ENCODE measurements around the gene ADAMTS17.

The ADAMTS17 gene

DNA sequence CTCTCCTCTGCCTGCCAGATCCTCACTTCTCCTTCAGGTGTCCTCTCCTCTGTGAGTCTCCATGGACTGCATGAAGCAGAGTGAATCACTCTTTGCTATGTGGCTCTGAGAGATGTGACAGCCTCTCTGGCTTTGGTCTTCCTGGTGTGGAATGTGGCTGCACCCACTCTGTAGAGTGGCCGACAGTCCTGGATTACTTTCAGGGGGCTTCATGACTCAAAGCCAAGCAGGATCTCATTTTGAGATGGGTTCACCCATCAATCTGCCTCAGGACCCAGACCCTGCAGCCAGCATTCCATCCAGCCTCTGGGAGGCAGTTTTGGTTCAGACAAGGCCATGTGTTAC is 386.6 kb downstream of the ADAMTS17 start:
- no peaks in the 10 kb centered on the region for H3K9me2 ChIP-seq (replicated peaks; ENCODE audit: control insufficient read depth, low read length)
- no peaks in the 10 kb centered on the region for H3K79me2 ChIP-seq (ENCODE audit: control insufficient read depth, low read length)
- no peaks in the 10 kb centered on the region for H3K9me3 ChIP-seq (ENCODE audit: control insufficient read depth, insufficient read depth, low read length)
- no peaks in the 10 kb centered on the region for H3F3A ChIP-seq (ENCODE audit: control insufficient read depth, insufficient read depth)
- H3K4me2 ChIP-seq (ENCODE audit: low read length), result no peak overlapping the region
- H3K27me3 ChIP-seq (ENCODE audit: control insufficient read depth, low read length), result no peaks in the 10 kb centered on the region
- no peak overlapping the region for H3K27ac ChIP-seq (ENCODE audit: low read depth, low read length)
- no peaks in the 10 kb centered on the region for H3K4me1 ChIP-seq (ENCODE audit: control insufficient read depth, low read length)
- H4K20me1 ChIP-seq (ENCODE audit: control insufficient read depth, insufficient read depth, low read depth, low read length), result no peaks in the 10 kb centered on the region
- H3K36me3 ChIP-seq (ENCODE audit: control insufficient read depth, low read length), result no peaks in the 10 kb centered on the region
- no peak for TF ChIP-seq EZH2phosphoT487 (IDR thresholded peaks at IDR 0.05; ENCODE audit: borderline replicate concordance, low read length)
- TF ChIP-seq, protein P1, sequence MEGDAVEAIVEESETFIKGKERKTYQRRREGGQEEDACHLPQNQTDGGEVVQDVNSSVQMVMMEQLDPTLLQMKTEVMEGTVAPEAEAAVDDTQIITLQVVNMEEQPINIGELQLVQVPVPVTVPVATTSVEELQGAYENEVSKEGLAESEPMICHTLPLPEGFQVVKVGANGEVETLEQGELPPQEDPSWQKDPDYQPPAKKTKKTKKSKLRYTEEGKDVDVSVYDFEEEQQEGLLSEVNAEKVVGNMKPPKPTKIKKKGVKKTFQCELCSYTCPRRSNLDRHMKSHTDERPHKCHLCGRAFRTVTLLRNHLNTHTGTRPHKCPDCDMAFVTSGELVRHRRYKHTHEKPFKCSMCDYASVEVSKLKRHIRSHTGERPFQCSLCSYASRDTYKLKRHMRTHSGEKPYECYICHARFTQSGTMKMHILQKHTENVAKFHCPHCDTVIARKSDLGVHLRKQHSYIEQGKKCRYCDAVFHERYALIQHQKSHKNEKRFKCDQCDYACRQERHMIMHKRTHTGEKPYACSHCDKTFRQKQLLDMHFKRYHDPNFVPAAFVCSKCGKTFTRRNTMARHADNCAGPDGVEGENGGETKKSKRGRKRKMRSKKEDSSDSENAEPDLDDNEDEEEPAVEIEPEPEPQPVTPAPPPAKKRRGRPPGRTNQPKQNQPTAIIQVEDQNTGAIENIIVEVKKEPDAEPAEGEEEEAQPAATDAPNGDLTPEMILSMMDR (IDR thresholded peaks at IDR 0.05; ENCODE audit: low read depth, low read length, poor library complexity, severe bottlenecking), result no peak
- H3K4me3 ChIP-seq (ENCODE audit: low read length), result no peak overlapping the region

DNA sequence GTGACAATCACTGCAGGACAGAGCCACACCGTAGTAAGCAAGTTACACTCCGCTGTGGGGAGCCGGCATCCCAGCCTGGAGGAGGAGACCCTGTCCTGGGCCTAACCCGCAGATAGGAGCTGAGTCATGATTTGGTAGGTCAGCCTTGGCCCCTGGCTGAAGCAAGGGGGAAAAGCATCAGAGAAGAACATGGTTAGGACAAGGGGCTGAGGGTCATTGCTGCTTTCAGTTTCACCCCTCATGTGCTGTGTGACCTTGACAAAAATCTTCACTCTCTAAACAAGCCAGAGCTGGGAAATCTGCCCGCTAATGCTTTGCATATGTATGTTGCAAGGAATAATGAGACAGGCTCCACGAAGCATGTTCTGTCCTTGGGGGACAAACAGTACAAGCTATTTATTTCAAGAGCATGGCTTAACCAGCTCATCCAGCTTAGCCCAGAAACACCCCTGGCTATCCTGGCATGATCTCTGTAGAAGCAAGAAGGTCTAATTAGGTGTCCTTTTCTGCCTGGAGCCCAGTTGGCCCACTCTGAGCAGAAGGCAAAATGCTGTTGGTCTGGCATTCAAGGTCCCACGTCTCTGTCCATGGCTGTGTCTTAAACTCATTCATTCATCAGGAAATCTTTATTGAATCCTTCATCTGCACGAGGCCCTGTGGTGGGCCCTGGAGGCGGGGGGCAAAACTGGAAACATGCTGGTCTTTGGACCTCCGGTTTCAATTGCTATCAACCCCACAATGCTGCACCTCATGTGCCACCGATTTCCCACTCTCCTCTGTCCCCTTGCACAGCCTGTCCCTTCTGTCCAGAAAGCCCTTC is 387.2 kb downstream of the ADAMTS17 start:
- no peaks in the 10 kb centered on the region for H3K9me2 ChIP-seq (replicated peaks; ENCODE audit: control insufficient read depth, low read length)
- no peaks in the 10 kb centered on the region for H3K79me2 ChIP-seq (ENCODE audit: control insufficient read depth, low read length)
- no peaks in the 10 kb centered on the region for H4K20me1 ChIP-seq (ENCODE audit: control insufficient read depth, insufficient read depth, low read depth, low read length)
- H3K4me3 ChIP-seq (ENCODE audit: low read length), result no peak overlapping the region
- no peak overlapping the region for H3K27ac ChIP-seq (ENCODE audit: low read depth, low read length)
- TF ChIP-seq EZH2phosphoT487 (IDR thresholded peaks at IDR 0.05; ENCODE audit: borderline replicate concordance, low read length), result no peak
- TF ChIP-seq, protein P1 (IDR thresholded peaks at IDR 0.05; ENCODE audit: low read depth, low read length, poor library complexity, severe bottlenecking), result no peak
- no peak overlapping the region for H3K4me2 ChIP-seq (ENCODE audit: low read length)
- H3K9me3 ChIP-seq (ENCODE audit: control insufficient read depth, insufficient read depth, low read length), result 0 out of 2 replicates have a peak, but pooled peaks cover 2% of the 10 kb centered on the region
- H3K27me3 ChIP-seq (ENCODE audit: control insufficient read depth, low read length), result no peaks in the 10 kb centered on the region
- no peaks in the 10 kb centered on the region for H3K4me1 ChIP-seq (ENCODE audit: control insufficient read depth, low read length)
- H3F3A ChIP-seq (ENCODE audit: control insufficient read depth, insufficient read depth), result no peaks in the 10 kb centered on the region
- H3K36me3 ChIP-seq (ENCODE audit: control insufficient read depth, low read length), result no peaks in the 10 kb centered on the region

DNA sequence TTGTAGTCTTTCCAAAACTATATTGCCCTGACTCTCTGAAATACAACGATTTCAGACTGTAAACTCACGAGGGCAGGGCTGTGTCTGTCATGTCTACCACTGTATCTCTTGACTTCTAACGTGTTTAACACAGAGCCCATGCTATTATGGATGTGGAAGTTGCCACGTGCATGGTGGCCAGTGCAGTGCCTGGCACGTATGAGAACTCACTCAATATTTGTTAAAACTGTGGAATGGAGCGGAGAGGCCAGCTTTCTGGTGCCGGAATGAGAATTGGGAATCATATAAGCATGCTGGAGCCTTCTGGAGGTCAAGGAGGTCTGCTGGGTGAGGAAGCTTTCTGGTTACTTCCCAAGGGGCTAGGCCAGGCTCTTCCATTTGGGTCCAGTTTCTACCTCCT is 387.9 kb downstream of the ADAMTS17 start:
- Histone ChIP-seq H3K9me3 (ENCODE audit: control insufficient read depth, insufficient read depth, low read length) (0 out of 2 replicates have a peak, but pooled peaks cover 5% of the 10 kb centered on the region), H3K27me3 (ENCODE audit: control insufficient read depth, low read length) (no peaks in the 10 kb centered on the region), H3K36me3 (ENCODE audit: control insufficient read depth, low read length) (no peaks in the 10 kb centered on the region), H3K4me2 (ENCODE audit: low read length) (no peak overlapping the region), H3K79me2 (ENCODE audit: control insufficient read depth, low read length) (no peaks in the 10 kb centered on the region), H3F3A (ENCODE audit: control insufficient read depth, insufficient read depth) (no peaks in the 10 kb centered on the region), H4K20me1 (ENCODE audit: control insufficient read depth, insufficient read depth, low read depth, low read length) (no peaks in the 10 kb centered on the region), H3K4me1 (ENCODE audit: control insufficient read depth, low read length) (no peaks in the 10 kb centered on the region), H3K9me2 (replicated peaks; ENCODE audit: control insufficient read depth, low read length) (no peaks in the 10 kb centered on the region), H3K4me3 (ENCODE audit: low read length) (no peak overlapping the region), H3K27ac (ENCODE audit: low read depth, low read length) (no peak overlapping the region)
- no peak for TF ChIP-seq EZH2phosphoT487 (IDR thresholded peaks at IDR 0.05; ENCODE audit: borderline replicate concordance, low read length)
- TF ChIP-seq, protein P1 (IDR thresholded peaks at IDR 0.05; ENCODE audit: low read depth, low read length, poor library complexity, severe bottlenecking), result no peak

Measured in DOHH2 (cell line).